Activated T-cell treated with anti-CD3 and anti-CD28 coated beads, Interleukin-2, amount 50 U/mL, for 1 hour (primary cell): ENCODE measurements around the gene PRUNE2.
"Not testable (repeated sequence)": the region's sequence is repeated elsewhere in the genome, so short reads cannot be mapped to it uniquely, and the experiment has no call there.

Experiments used
- DNase-seq: peaks from one replicate; pipeline ENCODE4 v3.0.0-alpha.2; 2020

PRUNE2 gene

GRCh38 chr9:76691517-76692313 lies 214.2 kb downstream of the PRUNE2 start:
- DNase-seq, result no peak

DNA sequence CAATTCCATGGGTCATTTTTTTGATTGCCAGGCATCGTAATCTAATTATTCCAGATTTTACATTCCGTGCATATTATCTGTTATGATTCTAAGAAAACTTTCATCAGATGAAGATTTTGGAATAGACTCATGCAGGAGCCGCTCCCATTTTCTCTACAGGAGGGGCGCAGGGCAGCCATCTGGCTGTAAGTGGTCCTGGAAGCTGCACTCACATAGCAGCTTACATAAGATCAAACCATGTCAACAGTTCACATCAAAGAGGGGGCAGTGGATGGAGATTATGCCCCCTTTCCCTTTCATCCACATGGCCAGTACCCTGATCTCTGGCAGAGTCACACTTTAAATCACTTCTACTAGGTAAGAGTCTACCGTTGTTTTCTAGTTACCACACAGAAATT lies 214.9 kb downstream of the PRUNE2 start:
- DNase-seq, result no peak

DNA sequence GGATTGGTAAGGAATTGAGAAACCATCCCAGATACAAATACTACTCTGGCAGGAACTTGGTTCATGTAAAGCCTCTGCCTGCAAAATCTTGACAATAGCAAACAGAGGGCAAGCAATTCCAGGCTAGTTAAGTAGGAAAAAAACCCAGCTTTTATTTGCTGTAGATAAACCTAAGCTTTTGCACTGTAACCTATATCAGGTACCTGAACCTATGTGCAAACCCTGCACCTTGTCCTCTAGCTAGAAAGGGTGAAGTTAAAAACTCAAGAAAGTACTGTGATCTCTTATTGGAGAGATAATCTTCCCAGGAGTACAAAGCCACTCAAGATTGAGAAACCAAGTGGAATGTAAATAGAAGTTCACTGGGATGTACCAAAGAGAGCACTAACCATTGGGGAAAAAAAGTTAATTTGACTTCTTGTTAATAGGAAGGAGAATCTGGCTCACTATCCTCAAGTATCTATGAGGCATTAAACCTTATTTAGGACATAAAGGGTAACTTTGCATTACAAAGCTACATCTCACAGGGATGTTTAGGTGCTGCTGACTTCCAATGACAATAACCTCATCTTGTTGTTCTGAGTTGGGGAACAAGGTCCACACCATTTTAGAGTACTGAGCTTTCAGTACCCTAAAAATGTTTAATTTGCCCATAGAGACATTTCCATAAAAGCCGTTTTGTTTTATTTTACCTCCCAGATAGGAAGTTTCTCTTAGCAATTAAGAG lies 215.5 kb downstream of the PRUNE2 start:
- no peak for DNase-seq

DNA sequence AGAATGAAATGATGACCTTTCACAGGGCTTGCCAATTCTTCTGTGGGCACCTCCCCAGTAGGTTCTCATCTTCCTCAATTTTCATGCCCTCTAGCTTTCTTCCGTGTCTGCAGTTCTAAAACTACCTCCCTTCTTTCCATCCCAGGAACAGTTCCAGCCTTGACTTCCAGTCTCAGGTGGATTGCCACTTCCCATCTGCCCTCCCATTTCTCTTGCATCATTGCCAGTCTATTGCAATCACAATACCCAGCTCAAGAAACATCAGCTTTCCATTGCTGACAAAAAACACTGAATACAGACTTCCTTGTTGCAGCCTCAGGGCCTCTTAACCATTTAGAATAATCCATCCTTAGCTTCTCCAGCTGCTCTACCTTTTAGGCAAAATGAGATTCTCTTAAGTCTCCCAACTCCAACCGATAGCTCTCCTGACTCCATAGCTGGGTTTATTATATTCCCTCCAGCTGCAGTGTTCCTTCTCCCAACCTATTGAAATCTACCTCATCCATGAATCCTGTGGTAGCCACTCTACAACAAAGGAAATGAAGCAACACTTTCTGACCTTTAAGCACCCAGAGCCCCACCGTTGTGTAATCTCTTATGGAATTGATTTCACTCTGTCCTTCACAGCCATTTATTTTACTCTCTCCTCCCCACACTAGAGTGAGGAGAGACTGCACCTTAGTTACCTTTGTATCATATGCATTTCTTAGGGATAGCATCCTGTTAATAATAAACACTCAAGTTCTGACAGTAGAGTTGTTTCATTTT lies 217.3 kb downstream of the PRUNE2 start:
- DNase-seq, result no peak

DNA sequence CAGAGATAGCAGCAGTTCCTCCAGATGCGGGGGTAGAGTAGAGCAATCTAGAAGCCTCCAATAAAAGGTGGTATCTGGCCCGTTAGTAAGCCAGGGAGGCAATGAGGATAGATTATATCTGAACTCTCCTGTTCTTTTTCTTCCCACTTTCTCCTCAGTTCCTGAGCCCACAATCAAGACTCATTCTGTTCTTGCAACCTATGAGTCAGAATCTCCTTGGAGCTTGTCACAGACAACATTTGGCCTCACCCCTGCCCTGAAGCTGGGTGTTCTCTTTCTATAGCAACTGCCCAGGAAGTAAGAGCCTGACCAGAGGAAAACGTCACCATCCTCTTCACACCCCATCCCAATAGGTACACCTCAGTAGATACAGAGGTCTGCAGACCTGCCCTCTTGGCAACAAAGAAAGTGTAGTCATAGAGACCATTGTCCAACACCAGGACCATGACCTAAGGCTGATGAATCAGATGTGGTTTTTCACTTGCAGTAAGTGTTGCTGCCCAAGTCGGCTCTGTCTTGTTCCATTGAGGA lies 218.0 kb downstream of the PRUNE2 start:
- no peak for DNase-seq

DNA sequence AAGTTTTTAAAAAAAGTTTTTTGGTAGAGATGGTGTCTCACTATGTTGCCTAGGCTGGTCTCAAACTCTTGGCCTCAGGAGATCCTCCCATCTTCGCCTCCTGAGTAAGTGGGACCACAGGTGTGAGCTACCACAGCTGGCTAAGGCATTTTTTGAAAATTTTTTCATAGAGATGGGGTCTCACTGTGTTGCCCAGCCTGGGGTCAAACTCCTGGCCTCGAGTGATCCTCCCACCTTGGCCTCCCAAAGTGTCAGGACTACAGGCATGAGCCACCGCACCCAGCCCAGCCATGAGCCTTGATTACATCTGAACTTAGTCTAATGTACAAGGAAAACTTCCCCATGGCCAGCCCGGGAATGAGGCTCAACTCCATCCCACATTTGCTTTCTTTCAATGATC lies 219.2 kb downstream of the PRUNE2 start:
- DNase-seq, result no peak

- no peak for DNase-seq
Observed at GRCh38 chr9:76684213-76684612, 221.7 kb downstream of the PRUNE2 start.

DNA sequence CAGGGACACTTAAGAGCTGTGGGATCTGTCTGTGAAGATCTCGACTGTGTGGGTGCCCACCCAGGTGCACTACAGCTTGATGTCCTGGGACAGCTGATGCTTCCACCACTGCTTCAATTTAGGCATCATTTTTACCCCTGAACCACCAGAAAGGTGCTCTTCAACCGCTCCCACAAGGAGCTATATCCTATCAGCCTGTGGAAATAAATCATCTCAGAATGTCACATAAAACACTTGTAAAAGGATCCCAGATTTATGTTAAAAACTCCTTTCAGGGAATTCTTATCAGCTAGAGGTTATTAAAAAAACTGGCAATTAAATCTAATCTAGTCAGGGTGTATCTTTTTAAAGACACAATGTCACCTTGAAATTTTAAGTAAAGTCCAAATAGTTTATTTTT lies 224.4 kb downstream of the PRUNE2 start:
- DNase-seq, result no peak

GRCh38 chr9:76680716-76681425 lies 225.0 kb downstream of the PRUNE2 start:
- no peak for DNase-seq

- DNase-seq, result no peak
Observed at GRCh38 chr9:76677481-76678055, 228.3 kb downstream of the PRUNE2 start.

- no peak for DNase-seq
Observed at GRCh38 chr9:76676857-76677256, 229.1 kb downstream of the PRUNE2 start.

- DNase-seq, result no peak
Observed at GRCh38 chr9:76667521-76667957, 238.4 kb downstream of the PRUNE2 start.

DNA sequence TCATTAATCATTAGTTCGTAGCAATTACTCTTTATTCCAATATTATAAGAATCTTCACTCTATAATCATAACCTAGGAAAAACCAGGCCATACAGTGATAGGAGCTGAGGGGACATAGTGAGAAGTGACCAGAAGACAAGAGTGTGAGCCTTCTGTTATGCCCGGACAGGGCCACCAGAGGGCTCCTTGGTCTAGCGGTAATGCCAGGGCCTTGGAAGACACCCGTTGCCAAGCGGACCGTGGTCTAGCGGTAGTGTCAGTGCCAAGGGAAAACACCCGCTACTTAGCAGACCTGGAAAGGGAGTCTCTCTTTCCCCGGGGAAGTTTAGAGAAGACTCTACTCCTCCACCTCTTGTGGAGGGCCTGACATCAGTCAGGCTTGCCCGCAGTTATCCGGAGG lies 239.9 kb downstream of the PRUNE2 start:
- DNase-seq, result not testable (repeated sequence)

- DNase-seq, result no peak
Observed at GRCh38 chr9:76665458-76665857, 240.5 kb downstream of the PRUNE2 start.

DNA sequence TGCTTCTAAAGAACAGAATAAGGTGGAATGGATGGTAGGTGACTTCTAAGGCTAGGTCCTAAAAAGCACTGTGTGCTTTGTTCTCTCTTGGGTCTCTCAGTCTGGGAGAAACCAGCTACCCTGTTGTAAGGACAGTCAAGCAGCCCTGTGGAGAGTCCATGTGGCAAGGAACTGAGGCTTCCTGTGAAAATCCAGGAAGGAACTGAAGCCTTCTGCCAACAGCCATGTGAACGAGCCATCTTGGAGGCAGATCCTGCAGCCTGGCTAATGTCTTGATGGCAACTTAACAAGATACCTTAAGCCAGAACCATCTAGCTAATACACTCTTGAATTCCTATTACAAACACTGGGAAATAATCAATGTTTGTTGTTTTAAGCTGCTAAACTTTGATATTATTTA lies 241.8 kb downstream of the PRUNE2 start:
- DNase-seq, result no peak

GRCh38 chr9:76662476-76663281 lies 243.2 kb downstream of the PRUNE2 start:
- no peak for DNase-seq

- no peak for DNase-seq
Observed at GRCh38 chr9:76658510-76659231, 247.2 kb downstream of the PRUNE2 start.

- no peak for DNase-seq
Observed at GRCh38 chr9:76657265-76657664, 248.6 kb downstream of the PRUNE2 start.

DNA sequence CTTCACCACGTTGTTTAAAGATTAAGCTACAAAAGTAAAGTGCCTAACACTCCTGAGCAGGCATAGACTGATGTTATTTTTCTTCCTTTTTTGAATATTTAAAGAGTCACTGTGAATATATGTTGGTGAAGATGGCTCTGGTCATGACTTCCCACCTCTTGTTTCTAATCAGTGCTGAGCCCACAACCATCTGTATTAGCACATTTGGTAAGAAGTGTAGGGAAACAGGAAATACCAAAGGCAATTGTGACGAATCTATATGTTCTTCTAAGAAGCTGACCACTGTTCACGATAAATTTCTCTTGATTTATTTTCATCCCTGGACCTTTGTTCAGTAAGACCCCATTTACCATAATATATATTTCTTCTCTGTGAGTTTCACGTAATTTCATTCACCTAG lies 249.9 kb downstream of the PRUNE2 start:
- no peak for DNase-seq

- DNase-seq, result no peak
Observed at GRCh38 chr9:76655121-76655541, 250.8 kb downstream of the PRUNE2 start.

GRCh38 chr9:76654575-76654974 lies 251.3 kb downstream of the PRUNE2 start:
- DNase-seq, result no peak
